Gastroesophageal sphincter (tissue), 4 donors: ENCODE results near the gene SNX8. TPM values are rescaled to one million over a fixed set of nuclear protein-coding genes. Genes with fewer than 3 reads are reported as not detected.
A peak's percentile ranks its signal among the peaks of the same experiment; 100 is the strongest.

Source experiments
- ATAC-seq: fragments of 150-250 bp; one replicate; pipeline ENCODE4 v1.9.1; 2016; ENCODE audit warnings: mild to moderate bottlenecking, moderate library complexity
- H3K27ac ChIP-seq, 4 donors: fragments of 200-600 bp; sonication (generic) in 3 of 4; 1 replicate in 3 of 4; 2 replicates in 1 of 4; pipeline ENCODE4 v1.5.1; 2016 to 2019
- H3K27me3 ChIP-seq: fragments of 200-600 bp; sonication (generic); one replicate; pipeline ENCODE4 v1.5.1; 2019
- H3K36me3 ChIP-seq, 2 donors: fragments of 200-600 bp; sonication (generic); one replicate each; pipeline ENCODE4 v1.5.1; 2019; ENCODE audit warnings: control low read depth in 1 of 2
- H3K4me1 ChIP-seq, 3 donors: fragments of 200-600 bp; sonication (generic); 1 replicate in 2 of 3; 2 replicates in 1 of 3; pipeline ENCODE4 v1.5.1; 2016 to 2019; ENCODE audit warnings: control low read depth in 2 of 3
- H3K4me3 ChIP-seq, 2 donors: fragments of 200-600 bp; sonication (generic); one replicate each; pipeline ENCODE4 v1.5.1; 2019; ENCODE audit warnings: mild to moderate bottlenecking in 1 of 2, moderate library complexity in 1 of 2
- H3K9me3 ChIP-seq, 3 donors: fragments of 200-600 bp; sonication (generic); one replicate each; pipeline ENCODE4 v1.5.1; 2017 to 2019; ENCODE audit warnings: control low read depth in 2 of 3
- EP300 ChIP-seq: sonication (generic); formaldehyde crosslinking; IDR thresholded peaks from one replicate; pipeline ENCODE4 v1.6.1; 2017; ENCODE audit warnings: antibody characterized with exemption, mild to moderate bottlenecking
- POLR2A ChIP-seq, 2 donors: fragments of 450-650 bp; IDR thresholded peaks; one replicate each; pipeline ENCODE4 v1.6.1; 2017; ENCODE audit warnings: antibody characterized with exemption in 2 of 2, mild to moderate bottlenecking in 2 of 2, moderate library complexity in 1 of 2
- POLR2AphosphoS5 ChIP-seq: sonication (generic); formaldehyde crosslinking; IDR thresholded peaks from one replicate; pipeline ENCODE4 v1.6.1; 2017; ENCODE audit warnings: antibody characterized with exemption
- WGBS, 2 donors: methylation state at CpG; one replicate each; pipeline ENCODE4 v1.1.5; 2018; ENCODE audit warnings: low coverage in 1 of 2; 5-methylcytosine and 5-hydroxymethylcytosine counted together
- total RNA-seq, 4 donors: library from RNA; depleted of rRNA; stranded (reverse); fragments of >200 nt; gene quantifications; one replicate each; pipeline ENCODE4 v1.1.0, GENCODE V29; 2016
- TF ChIP-seq, protein P1 (sequence below), 4 experiments: fragments of 200-600 bp in 2 of 4; fragments of 450-650 bp in 2 of 4; sonication (generic) in 1 of 4; IDR thresholded peaks; one replicate each; pipeline ENCODE4 v1.5.1; 2017 to 2019; ENCODE audit warnings: antibody characterized with exemption in 4 of 4, mild to moderate bottlenecking in 2 of 4, moderate library complexity in 2 of 4

Gene SNX8
- total RNA-seq, 4 donors from 2014 or later: 8.7 to 17.8 (median 9.8) TPM

DNA sequence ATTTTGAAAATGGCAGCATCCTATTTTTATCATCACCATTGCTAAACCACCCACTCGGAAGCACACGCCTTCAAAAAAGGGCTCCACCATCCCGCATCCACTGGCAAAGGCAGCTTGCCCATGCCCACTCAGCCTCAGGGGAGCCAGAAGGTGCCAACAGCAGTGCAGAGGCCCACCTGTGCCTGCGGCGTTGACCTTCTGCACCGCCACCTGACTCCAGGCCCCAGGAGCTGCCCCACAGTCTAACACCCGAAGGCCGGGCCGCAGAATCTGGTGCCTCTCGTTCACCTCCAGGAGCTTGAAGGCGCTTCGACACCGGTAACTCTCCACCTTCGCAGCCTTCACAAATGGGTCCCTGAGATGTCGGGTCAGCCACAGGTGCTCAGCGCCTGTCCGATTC, 75.0 kb downstream of the SNX8 start:
- peaks cover 0 to 56% of the 10 kb centered on the region in 2 donors for H3K36me3 ChIP-seq
- TF ChIP-seq, protein P1, sequence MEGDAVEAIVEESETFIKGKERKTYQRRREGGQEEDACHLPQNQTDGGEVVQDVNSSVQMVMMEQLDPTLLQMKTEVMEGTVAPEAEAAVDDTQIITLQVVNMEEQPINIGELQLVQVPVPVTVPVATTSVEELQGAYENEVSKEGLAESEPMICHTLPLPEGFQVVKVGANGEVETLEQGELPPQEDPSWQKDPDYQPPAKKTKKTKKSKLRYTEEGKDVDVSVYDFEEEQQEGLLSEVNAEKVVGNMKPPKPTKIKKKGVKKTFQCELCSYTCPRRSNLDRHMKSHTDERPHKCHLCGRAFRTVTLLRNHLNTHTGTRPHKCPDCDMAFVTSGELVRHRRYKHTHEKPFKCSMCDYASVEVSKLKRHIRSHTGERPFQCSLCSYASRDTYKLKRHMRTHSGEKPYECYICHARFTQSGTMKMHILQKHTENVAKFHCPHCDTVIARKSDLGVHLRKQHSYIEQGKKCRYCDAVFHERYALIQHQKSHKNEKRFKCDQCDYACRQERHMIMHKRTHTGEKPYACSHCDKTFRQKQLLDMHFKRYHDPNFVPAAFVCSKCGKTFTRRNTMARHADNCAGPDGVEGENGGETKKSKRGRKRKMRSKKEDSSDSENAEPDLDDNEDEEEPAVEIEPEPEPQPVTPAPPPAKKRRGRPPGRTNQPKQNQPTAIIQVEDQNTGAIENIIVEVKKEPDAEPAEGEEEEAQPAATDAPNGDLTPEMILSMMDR (IDR thresholded peaks at IDR 0.05): no peak
- no peak for TF ChIP-seq EP300
- TF ChIP-seq POLR2A (IDR thresholded peaks at IDR 0.05): no peak
- no peak for TF ChIP-seq POLR2AphosphoS5

DNA sequence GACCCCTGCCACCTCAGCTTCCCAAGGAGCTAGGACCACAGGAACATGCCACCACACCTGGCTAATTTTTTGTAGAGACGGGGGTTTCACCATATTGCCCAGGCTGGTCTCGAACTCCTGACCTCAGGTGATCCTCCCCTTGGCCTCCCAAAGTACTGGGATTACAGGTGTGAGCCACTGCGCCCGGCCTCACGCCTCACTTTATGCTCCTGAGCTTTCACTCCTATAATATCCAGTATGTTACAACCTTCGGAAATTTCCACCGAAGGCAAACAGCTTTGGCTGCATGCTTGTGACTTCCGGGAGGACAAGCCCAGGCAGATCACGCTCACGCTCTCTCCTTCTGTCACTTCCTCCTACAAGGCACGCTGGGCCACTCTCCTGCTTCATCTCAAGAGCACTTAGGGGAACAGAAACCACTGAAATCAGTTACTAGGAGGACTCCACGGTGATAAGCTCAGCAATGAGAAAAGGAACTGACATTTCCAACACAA, 77.1 kb downstream of the SNX8 start:
- peak overlapping the region in 3 of 4 donors; percentile 27 to 42 (median 33) for H3K27ac ChIP-seq
- no peaks in the 10 kb centered on the region for H3K9me3 ChIP-seq
- peaks cover 0 to 57% of the 10 kb centered on the region in 2 donors for H3K36me3 ChIP-seq
- no peak overlapping the region for H3K4me3 ChIP-seq
- no peak for ATAC-seq
- H3K27me3 ChIP-seq: no peaks in the 10 kb centered on the region
- 59 to 80% methylated on average over 2 to 3 of the region's 12 CpGs for WGBS, 2 donors
- no peak for TF ChIP-seq POLR2AphosphoS5
- no peak for TF ChIP-seq POLR2A (IDR thresholded peaks at IDR 0.05)
- TF ChIP-seq EP300: no peak
- TF ChIP-seq, protein P1 (IDR thresholded peaks at IDR 0.05): no peak
- H3K4me1 ChIP-seq: peaks cover 0 to 30% (median 8%) of the 10 kb centered on the region in 3 donors

More for the DNA sequence above, 75.0 kb downstream of the SNX8 start:
- no peaks in the 10 kb centered on the region for H3K9me3 ChIP-seq
- H3K27ac ChIP-seq: no peak overlapping the region
- no peak for ATAC-seq
- no peak overlapping the region for H3K4me3 ChIP-seq
- 72% methylated on average over 3 of the region's 17 CpGs; no CpG with 5 or more reads in 1 of the 2 donors for WGBS, 2 donors
- peaks cover 0 to 33% (median 14%) of the 10 kb centered on the region in 3 donors for H3K4me1 ChIP-seq
- H3K27me3 ChIP-seq: no peaks in the 10 kb centered on the region

DNA sequence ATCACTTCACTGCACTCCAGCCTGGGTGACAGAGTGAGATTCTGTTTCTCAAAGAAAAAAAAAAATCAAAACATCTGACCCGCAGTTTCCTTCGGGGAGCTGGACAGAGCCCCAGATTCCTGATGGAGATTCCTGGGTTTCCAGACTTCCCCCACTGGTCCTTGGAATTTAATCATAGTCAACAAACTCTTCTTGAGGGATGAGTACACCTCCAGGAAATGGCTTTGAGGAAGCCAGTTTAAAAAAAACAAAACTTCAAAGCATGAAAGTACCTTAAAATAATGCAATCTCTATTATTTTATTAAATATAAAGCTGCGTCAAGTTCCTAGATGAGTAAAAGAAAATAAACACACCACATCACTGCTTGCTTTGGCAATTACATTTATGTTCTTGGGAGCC, 80.3 kb downstream of the SNX8 start:
- peaks cover 0 to 41% (median 15%) of the 10 kb centered on the region in 3 donors for H3K4me1 ChIP-seq
- peaks cover 0 to 60% of the 10 kb centered on the region in 2 donors for H3K36me3 ChIP-seq
- 62% methylated on average over 2 of the region's 3 CpGs; no CpG with 5 or more reads in 1 of the 2 donors for WGBS, 2 donors
- H3K27ac ChIP-seq: no peak overlapping the region
- H3K4me3 ChIP-seq: no peak overlapping the region
- H3K27me3 ChIP-seq: no peaks in the 10 kb centered on the region
- ATAC-seq: no peak
- TF ChIP-seq, protein P1 (IDR thresholded peaks at IDR 0.05): no peak
- no peak for TF ChIP-seq POLR2AphosphoS5
- no peak for TF ChIP-seq POLR2A (IDR thresholded peaks at IDR 0.05)
- H3K9me3 ChIP-seq: no peaks in the 10 kb centered on the region

DNA sequence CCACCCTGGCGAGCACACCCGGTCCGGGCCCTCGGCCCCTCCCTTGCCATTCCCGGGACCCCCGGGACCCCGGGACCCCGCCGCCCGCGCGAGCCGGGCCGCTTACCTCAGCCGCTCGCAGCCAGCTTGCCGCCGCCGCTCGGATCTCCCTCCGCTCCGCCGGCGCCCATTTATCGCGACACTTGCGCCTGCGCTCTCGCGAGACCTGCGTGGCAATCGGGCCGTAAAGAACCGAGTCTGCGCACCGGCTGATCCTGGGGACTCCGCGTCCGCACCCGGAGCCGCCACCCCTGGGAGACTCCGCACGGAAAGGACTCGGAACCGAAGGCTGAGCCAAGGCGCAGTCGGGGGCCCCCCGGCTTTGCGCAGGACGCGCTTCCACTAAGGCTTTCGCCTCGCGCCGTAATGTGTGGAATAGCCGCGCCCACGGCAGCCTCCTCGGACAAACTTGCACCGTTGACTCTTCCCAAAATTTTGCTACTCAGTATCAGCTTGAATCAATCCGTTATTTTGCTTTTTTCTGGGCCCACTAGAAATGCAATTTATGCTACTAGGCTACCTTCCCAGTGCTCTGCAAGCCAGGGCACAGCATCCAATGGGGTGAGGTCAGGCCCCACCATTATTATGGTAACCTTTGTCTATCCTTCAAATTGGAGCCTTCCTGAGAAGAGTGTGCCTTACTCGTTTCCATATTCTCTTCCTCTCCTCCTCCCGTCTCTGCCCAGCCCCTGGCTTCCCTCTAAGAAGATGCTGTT, 81.3 kb downstream of the SNX8 start, which contains the start of gene MAD1L1:
TSS of gene MAD1L1 (minus strand) at position 180 of the 755 bp plus-strand sequence. CDS start 2,812 bp downstream, outside the sequence.
- no peaks in the 10 kb centered on the region for H3K9me3 ChIP-seq
- H3K36me3 ChIP-seq: peaks cover 0 to 59% of the 10 kb centered on the region in 2 donors
- peak in 1 of 2 donors; percentile 13 for TF ChIP-seq POLR2A (IDR thresholded peaks at IDR 0.05)
- no peak for TF ChIP-seq POLR2AphosphoS5
- no peaks in the 10 kb centered on the region for H3K27me3 ChIP-seq
- ATAC-seq: peak; percentile 90
- WGBS, 2 donors: 0% methylated on average over 1 to 3 of the region's 63 CpGs
- H3K4me3 ChIP-seq: peak within 1 kb of the TSS; percentile 89 to 100
- peak within 1 kb of the TSS; percentile 36 to 89 (median 84) for H3K27ac ChIP-seq
- H3K4me1 ChIP-seq: peaks cover 0 to 41% (median 15%) of the 10 kb centered on the region in 3 donors

DNA sequence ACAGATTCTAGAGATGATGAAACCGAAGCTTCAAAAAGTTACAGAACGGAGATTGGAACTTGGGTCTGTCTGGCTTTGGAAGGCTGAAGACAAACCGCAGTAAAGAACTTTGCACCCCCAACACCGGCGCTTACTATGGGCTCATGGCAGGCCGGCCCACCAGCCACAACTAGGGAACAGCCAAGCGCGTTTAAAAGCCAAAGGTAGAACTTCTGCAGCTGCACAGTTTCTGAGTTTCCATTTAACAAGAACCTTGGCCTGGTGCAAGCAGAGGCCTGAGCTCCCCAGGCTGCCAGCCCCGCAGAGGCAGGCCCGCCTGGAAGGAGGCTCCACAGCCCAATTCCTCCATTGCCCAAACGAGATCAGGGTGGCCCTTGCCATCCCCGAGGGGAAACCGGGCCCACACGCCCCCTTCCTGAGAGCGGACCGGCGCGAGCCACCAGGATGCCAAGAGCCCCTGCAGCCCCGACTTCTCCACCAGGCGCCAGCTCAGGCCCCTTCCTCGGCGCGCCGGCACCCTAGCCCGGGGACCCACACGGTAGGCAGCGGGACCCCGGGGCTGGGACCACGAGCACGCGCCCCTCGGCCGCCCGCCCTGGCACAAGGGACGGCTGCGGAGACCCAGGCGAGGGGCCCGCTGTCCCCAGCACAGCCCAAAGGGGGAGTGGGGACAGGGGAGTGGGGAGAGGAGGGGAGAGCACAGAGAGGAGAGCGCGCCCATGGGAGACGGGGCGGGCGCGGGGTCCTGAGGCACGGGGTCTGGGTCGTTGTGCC, 82.1 kb downstream of the SNX8 start:
- H3K27ac ChIP-seq: peak overlapping the region; percentile 36 to 89 (median 84)
- peaks cover 0 to 41% (median 15%) of the 10 kb centered on the region in 3 donors for H3K4me1 ChIP-seq
- H3K36me3 ChIP-seq: peaks cover 0 to 59% of the 10 kb centered on the region in 2 donors
- no peaks in the 10 kb centered on the region for H3K27me3 ChIP-seq
- TF ChIP-seq POLR2AphosphoS5 (no peak), EP300 (no peak), POLR2A (IDR thresholded peaks at IDR 0.05) (no peak)
- TF ChIP-seq, protein P1 (IDR thresholded peaks at IDR 0.05): no peak
- peak overlapping the region; percentile 89 to 100 for H3K4me3 ChIP-seq
- no peaks in the 10 kb centered on the region for H3K9me3 ChIP-seq
- peak; percentile 41 for ATAC-seq
- 0% methylated on average over 1 to 8 of the region's 46 CpGs for WGBS, 2 donors
